GM06990 (cell line): ENCODE results near the gene NLRC5.

Experiments
- DNase-seq: peaks from one replicate; pipeline ENCODE4 v3.0.0-alpha.2; 2011; ENCODE audit not compliant: insufficient read length; ENCODE audit errors: extremely low read depth
- H3K27me3 ChIP-seq: replicated peaks from 2 replicates; pipeline ENCODE4 v1.6.0; 2011; ENCODE audit warnings: low read length; ENCODE audit not compliant: control insufficient read depth, insufficient read depth
- H3K36me3 ChIP-seq: 2 replicates; pipeline ENCODE4 v1.5.1; 2011; ENCODE audit warnings: low read length; ENCODE audit not compliant: control insufficient read depth, insufficient read depth
- H3K4me3 ChIP-seq: replicated peaks from 2 replicates; pipeline ENCODE4 v1.5.1; 2011; ENCODE audit warnings: low read depth, mild to moderate bottlenecking, control low read depth, low read length
- TF ChIP-seq, protein P1 (sequence below): IDR thresholded peaks from 2 replicates; pipeline ENCODE4 v1.5.1; 2011; ENCODE audit warnings: low read length, control low read depth, mild to moderate bottlenecking, inconsistent platforms; ENCODE audit not compliant: insufficient read depth, poor library complexity, severe bottlenecking

Gene NLRC5

DNA sequence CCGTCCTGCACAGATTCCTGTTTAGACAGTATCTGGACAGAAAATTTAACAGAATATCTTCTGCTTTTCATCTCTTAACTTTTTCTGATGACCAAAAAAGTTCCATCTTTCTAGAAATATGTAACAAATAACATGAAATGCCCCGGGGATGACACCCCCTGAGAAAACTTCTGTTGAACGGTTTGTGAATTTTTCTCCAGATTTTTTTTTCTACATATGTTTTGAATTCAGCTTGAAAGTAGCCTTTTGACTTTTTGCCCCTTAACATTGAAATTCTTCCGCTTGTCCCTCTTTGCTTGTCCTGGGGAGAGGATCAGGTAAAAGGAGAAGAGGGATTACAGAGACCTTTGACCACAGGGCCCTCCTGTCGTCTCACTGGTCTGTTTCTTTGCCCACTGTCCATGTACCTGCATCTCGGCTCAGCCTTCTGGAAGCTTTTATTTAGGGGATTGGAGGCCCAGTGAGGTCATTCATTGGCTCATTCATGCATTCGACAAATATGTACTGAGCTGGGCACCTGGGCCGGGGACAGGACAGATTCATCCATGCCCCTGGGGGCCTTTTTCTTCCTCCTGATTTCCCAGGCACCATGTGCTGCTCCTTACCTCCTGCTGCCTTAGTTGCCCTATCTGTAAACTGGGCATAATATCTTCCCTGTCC is 83.4 kb downstream of the NLRC5 start:
- peaks cover 17% of the 10 kb centered on the region for H3K36me3 ChIP-seq
- DNase-seq, result no peak
- H3K27me3 ChIP-seq, result no peaks in the 10 kb centered on the region
- H3K4me3 ChIP-seq, result no peak overlapping the region
- TF ChIP-seq, protein P1, sequence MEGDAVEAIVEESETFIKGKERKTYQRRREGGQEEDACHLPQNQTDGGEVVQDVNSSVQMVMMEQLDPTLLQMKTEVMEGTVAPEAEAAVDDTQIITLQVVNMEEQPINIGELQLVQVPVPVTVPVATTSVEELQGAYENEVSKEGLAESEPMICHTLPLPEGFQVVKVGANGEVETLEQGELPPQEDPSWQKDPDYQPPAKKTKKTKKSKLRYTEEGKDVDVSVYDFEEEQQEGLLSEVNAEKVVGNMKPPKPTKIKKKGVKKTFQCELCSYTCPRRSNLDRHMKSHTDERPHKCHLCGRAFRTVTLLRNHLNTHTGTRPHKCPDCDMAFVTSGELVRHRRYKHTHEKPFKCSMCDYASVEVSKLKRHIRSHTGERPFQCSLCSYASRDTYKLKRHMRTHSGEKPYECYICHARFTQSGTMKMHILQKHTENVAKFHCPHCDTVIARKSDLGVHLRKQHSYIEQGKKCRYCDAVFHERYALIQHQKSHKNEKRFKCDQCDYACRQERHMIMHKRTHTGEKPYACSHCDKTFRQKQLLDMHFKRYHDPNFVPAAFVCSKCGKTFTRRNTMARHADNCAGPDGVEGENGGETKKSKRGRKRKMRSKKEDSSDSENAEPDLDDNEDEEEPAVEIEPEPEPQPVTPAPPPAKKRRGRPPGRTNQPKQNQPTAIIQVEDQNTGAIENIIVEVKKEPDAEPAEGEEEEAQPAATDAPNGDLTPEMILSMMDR, result no peak

DNA sequence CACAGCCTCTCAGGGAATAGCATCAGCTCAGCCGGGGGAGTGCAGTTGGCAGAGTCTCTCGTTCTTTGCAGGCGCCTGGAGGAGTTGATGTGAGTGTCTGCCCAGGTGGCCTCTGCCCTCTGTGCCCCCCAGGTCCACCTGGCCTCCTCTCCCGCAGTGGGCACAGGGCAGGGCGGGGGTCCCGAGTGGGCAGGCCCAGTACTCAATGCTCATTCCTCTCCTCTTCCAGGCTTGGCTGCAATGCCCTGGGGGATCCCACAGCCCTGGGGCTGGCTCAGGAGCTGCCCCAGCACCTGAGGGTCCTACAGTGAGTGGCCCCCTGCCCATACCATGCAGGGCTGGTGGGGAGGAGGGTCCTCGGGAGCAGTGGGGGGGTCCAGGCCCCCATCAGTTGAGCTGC is 88.4 kb downstream of the NLRC5 start:
- TF ChIP-seq, protein P1, result no peak
- H3K4me3 ChIP-seq, result no peak overlapping the region
- no peak for DNase-seq
- peaks cover 26% of the 10 kb centered on the region for H3K36me3 ChIP-seq
- no peaks in the 10 kb centered on the region for H3K27me3 ChIP-seq

DNA sequence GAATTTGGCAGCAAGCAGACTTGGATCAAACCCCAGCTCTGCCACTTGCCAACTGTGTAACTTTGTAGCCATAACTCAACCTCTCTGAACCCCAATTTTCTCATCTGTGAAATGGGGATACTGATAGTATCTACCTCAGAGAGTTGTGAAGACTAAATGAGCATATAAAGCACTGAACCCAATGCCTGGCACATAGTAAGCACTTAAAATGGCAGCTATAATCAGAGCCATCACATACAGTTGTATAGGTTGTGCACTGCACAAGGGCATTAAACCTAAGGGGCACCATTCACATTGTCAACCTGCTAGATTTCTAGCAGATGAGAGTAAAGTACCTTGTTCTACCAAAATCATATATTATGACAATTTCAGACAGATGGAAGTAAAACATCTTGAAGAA is 92.4 kb downstream of the NLRC5 start:
- Histone ChIP-seq H3K27me3 (no peaks in the 10 kb centered on the region), H3K36me3 (peaks cover 22% of the 10 kb centered on the region), H3K4me3 (no peak overlapping the region)
- DNase-seq, result no peak
- TF ChIP-seq, protein P1, result no peak

DNA sequence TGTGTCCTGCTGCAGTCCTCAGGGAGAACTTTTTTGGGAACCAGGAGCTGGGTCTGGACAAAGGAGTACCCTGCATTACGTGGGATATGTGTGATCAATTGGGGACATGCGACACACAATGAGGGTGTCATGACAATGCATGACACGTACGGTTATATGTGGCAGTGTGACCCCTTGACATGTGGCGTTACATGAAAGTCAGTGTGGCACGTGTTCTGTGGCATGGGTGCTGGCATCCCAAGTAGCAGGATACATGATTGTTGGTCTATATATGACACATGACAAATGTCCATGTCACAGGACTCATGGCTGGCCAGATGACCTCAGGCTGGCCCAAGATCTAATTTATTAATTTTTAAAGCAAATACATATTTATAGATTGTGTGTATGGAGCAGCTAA is 93.3 kb downstream of the NLRC5 start:
- H3K27me3 ChIP-seq, result no peaks in the 10 kb centered on the region
- DNase-seq, result no peak
- TF ChIP-seq, protein P1, result no peak
- no peak overlapping the region for H3K4me3 ChIP-seq
- H3K36me3 ChIP-seq, result peaks cover 18% of the 10 kb centered on the region

DNA sequence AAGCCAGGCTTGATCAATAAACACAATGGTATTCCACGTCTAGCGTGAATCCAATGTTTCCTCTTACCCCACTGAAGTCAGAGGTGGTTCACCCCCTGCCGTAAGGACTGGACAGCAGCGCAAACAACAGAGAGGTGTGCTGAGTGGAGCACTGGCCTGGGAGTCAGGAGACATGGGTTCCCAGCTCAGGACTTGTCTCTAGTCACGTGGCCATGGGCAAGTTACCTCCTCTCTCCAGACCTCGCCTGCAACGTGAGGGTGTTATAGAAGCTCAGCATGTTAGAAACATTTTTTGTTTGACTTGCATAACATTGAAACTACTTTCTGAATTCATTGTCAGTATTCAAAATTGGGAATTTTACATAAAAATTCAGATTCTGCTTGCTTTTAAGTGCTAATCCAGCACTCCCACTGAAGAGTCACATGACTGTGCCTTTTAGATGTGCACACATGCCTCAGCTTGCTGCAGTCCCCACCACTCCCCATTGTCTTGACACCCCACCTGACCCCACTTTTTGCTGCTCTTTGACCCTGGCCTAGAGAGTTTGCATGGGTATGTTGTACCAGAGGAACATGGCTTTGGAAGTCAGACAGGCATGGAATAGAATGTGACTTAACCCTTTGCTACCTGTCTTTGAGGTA is 94.2 kb downstream of the NLRC5 start:
- no peaks in the 10 kb centered on the region for H3K27me3 ChIP-seq
- TF ChIP-seq, protein P1, result no peak
- H3K36me3 ChIP-seq, result peaks cover 15% of the 10 kb centered on the region
- no peak overlapping the region for H3K4me3 ChIP-seq
- no peak for DNase-seq
